ENCODE measurements around the gene TENM3.
"Not testable (repeated sequence)": the region's sequence is repeated elsewhere in the genome, so short reads cannot be mapped to it uniquely, and the experiment has no call there.

TENM3 gene

DNA sequence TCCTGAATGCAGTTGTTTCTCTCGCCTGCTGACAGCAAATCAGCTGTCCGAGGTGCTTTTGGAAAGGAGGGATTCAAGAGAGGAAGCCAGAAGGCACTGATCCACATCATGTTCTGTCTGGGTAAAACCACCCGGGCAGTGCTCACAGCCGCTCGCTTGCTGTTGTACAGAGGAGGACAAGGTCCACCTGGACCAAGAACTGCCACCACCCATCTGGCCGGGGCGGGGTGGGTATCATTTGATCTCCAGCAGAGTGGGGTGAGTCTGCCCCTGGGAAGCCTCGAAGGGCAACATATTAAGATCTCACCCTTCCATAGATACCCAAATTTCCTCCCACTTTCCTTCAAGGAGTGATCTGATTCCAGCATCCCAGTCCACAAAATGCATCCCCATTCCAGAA is 560.9 kb downstream of the TENM3 start:
- DNase-seq = no peak

DNA sequence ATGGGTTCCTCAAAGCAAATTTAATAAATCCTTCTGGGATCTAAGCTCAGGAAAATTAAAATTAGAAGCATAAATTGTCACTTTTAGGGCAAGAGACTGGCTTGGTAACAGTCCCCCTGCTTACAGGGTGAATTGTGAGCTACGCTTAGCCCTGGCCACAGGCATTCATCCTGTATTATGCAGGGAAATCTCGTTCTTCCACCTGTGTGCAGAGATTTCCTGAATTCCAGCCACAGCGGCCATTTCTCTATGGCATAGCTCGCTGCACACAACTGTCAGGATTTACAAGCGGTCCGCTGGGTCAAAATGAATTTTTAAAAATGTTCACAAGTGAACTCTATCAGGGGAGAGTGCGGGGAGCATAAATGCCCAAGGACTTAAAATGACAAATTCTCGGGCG is 562.1 kb downstream of the TENM3 start:
- no peak for DNase-seq

DNA sequence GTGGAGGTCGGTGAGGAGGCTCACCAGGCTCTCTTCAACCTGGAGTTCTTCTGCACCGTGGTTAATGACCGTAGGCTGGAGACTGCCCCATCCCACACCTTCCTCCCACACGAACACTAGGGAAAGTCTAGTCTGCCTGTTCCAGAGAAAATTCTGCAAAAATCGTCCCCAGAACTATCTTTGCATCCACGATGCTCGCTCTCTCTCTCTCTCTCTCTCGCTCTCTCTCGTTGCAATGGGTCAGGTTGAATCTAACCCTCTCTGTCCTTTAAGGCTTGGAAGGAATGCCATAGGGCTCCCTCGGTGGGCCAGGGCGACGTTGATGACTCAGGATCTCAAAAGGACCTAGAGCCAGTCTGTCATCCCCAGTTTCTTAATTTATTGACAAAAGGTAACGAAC is 562.5 kb downstream of the TENM3 start:
- DNase-seq = no peak

DNA sequence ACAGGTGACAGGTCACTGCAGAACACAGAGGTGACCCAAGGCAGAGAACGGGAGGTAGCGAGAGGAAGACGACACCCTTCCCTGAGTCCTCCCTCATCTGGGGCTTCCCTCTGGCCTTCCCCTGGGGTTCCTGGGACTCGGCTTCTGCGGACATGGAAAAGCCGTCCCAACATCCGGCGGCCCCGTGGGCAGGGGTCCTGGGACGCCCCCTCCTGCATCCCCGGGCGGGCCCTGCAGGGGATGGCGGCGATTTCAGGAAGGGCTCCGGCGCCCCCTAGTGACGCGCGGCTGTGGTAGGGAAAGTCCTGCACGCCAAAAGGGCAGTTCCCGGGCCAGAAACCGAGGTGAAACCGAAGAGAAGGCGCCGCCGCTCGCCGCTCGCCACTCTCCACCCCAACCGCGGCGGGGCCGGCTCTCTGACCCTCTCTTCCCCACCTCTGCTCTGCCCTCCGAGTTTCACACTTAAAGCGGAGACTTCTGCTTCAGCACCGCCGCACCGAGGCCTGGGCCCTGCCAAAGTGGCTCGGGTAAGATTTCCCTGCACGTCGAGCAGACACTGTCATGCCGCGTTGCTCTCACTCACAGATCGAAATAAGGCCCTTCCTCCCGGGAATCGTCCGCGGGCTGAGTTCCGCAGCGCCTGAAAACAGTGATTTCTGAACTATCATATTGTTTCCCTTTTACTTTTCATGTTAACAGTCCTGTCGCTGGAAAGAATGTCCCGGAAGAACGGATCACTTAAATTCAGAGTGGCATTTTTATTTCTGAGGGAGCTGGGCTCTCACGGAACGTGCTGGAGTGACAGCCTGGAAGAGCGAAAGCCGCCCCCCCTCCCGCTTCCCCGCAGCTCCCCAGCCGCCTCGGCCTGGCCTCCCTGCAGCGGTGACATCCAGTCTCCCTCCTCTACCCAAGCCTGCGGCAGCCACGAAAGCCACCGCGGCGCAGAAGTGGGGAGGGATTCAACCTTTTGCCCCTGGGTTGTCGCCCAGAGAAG is 563.4 kb downstream of the TENM3 start:
- peak; percentile 56 for DNase-seq

DNA sequence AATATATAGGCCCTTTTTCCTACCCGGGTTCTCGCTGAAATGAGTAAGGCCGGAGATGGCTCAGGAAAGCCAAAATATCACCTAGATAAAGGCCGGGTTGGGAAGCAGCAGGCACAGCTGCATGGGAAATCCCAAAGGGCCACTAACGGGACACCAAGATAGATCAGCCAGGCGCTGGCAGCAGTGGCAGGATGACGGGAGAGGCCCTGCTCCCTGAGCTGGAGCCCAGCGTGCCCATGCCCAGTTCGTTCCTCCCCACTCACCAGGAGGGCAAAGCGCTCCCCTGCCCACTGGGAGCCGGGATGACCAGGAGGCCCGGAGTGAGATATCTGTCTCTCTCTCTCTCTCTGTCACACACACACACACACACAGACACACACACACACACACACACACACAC is 564.1 kb downstream of the TENM3 start:
- no peak for DNase-seq

DNA sequence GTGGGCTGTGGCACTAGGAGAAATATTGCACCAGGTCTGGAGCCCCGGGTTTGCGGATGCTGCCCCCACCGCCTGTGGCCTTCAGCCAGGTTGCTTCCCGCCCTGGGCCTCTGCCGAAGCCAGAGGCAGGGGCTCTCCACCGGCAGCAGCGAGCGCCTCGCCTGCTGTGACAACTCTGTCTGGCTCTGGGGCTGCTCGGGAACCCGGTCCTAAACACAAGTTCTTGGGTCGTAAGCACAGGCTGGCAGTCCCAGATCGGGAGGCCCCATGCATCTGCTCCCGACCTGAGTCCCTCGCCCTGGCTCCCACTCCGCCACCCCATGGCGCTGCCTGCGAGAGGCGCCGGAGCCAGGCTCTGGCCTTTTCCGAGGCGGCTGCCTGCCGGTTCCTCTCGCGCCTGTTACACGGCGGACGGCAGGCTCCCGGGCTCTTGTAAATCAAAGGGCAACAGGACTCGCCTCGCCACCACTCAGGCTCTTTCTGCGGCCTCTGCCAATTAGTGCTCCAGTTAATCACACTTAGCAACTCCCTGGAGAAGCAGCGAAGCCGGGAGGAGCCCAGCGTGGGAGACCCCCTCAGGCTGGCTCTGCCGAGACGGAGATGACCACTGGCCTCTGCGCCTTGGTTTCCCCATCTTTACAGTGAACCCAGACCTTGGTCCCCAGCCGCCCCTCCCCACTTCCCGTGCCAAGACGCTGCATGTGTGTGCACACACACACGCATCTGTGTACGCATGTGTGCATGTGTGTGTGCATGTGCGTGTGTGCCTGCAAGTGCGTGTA is 564.8 kb downstream of the TENM3 start:
- DNase-seq = no peak

DNA sequence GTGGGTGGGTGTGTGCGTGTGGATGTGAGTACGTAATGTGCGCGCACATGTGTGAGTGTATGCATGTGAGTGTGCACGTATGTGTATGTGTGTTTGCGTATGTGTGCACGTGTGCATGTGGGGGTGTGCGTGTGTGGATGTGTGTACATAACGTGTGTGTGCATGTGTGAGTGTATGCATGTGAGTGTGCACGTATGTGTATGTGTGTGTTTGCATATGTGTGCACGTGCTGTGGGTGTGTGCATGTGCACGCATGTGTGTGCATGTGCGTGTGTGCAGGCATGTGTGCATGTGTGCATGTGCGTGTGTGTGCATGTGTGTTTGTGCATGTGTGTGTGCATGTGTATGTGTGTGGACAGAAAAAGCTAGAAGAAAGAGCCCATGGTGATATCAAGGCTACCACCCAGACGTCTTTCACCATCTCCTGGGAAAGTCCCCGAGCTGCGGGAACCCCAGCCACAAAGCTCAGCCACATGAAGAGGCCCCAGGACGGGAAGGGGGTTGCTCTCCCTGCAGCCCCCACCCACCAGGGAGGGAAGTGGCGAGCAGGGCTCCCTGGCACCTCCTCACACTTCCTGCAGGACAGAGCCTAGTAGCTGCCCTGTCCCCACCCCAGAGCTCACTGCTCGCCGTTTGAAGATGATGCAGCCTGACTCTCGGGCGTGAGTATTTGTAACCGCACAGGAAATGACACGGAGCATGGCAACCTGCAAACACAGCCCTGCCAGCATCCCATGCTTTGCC is 565.6 kb downstream of the TENM3 start:
- DNase-seq = peak; percentile 59

DNA sequence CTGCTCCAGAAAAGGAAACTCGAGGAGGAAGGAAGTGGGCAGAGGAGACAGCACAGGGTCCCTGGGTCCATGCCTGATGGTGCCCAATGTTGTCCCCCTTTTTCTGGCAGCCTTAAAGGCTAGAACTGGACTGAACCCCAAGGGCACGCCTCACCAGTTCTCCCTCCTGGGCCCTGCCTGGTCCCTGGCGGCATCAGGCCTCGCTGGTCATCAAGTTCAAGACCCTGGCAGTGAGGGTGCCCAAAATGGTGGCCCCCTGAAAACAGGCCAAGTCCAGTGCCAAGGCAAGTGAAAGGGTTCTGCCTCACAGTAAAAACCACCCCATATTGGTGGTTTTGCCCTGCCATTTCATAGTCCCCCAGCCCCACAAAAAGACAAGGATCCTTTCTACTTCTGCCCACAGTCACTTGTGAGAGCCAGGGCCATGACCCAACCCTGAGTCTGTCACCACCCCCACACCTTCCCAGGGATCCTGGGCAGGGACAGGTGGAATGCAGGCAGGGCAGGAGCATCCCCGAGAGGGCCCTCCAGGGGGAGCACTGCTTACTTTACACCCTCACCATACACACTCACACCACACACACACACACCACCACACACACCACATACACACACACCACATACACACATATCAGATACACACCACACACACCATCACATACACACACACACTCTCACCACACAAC is 566.4 kb downstream of the TENM3 start:
- DNase-seq = no peak

DNA sequence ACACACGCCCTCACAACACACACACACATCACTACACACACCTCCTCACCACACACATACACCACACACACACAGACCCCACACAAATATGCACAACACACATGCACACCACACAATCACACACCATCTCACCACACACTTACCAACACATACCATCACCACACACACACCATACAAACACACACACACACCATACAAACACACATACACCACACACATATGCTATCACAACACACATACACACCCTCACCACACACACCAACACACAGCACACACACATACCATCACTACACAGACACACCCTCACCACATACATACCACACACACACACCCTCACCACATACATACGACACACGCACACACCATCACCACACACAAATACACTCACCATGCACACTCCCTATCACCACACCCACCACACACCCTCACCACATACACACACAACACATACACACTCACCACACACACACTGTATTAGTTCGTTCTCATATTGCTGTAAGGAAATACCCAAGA is 567.0 kb downstream of the TENM3 start:
- no peak for DNase-seq

DNA sequence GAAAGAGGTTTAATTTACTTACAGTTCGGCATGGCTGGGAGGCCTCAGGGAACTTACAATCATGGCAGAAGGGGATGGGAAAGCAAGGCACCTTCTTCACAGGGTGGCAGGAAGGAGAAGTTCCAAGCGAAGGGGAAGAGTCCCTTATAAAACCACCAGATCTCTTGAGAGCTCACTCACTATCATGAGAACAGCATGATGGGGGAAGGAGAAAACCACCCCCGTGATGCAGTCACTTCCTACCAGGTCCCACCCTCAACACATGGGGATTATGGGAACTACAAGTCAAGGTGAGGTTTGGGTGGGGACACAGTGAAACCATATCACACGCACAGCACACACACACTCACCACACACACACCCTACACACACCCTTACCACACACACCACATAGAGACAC is 569.7 kb downstream of the TENM3 start:
- DNase-seq = no peak

DNA sequence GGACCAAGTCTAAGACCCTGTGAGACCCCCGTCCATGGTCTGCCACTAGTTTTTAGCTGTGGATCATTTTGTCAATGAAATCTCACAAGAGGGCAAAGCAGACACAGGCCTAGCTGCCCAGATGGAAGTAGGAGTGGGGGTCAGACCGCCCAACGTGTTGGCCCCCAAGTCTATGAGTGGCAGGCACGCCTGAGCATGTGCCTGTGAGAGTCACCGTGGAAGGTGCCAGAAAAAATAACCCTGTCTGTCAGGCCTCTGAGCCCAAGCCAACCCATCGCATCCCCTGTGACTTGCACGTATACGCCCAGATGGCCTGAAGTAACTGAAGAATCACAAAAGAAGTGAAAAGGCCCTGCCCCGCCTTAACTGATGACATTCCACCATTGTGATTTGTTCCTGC is 570.9 kb downstream of the TENM3 start:
- DNase-seq = not testable (repeated sequence)

DNA sequence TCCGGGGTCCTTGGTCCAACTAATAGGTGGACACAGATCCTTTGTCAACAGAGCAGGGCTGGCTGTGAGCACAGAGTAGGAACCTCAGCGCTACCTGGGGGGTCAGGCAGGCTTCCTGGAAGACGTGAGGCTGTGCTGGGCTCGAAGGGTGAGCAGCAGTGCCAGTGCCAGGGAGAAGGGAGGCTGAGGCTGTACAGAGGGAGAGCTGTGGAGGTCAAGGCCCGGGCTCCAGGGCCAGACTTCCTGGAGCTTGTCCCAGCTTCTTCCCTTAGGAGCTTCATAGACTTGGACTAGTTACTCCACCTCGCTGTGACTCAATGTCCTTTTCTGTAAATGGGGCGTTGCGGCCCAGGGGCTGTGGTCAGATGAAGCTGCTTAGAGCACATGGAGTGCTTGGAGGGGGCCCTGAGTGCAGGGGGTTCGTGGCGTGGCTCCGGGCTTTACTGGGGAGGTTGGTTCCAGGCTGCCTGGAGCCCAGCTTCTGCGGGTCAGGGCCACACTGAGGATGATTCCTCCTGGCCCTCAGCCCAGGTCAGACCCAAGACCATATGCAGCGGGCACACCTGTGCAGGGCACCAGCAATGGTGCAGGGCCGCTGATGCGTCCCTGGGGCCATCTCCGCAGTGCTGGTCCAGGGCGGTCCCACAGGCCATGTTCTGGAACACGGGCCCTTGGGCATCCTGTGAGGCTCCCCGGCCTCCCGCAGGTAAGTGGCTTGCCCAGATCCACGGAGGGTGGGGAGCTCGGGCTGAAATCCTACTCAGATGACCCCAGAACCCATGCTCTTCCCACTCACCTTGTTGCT is 575.9 kb downstream of the TENM3 start:
- DNase-seq = no peak

DNA sequence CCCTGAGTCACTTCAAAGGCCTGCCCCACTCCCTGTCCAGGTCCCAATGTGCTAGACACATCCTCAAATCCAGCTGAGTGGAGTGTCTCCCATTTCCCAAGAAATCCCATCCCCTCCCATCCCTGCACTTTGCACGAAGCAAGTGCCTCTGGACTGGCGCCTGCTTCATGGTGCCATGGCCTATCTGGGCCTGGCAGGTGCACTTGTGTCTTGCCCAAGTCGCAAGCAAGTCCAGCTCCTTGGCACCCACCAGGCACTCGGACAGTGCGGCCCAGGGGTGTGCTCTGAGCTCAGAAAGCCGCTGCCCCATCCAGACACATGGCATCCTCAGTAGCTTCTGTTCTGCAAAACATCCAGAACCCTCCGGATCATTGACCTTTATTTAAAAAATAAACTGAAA is 576.5 kb downstream of the TENM3 start:
- DNase-seq = no peak

DNA sequence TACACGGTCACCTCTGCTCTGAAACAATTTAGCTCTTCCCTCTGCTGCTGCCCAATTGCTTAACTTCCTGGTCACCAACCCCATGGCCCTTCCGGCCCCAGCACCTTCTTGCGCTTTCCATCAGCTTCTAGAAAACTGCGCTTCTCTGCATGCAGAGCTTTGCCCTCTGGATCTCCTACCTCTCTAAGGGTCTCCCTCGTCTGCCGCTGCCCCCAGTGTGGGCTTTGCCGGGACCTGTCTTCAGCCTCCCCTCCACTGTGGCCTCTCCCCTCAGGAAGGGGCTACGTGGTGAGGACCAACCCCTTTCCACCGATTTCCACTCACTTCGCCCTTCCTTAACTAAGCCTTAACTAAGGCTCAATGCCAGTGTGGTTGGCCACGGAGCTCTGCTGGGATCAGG is 579.4 kb downstream of the TENM3 start:
- no peak for DNase-seq

DNA sequence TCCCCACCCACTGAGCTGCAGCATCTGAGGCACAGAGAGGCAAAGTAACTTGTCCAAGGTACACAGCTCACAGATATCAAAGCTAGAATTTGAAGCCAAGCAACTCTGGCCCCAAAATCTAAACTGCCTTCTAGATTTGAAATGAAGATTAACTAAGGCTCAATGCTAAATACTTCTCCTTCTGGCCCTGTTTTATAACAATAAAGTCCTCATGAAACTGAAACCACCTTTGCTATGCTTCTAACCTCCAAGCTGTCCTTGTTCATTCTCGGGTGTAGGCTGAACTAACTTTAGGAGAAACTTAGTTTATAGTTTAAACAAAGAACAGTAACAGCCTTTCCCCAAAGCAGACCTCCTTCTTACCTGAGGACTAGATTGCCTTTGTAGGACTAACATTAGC is 580.4 kb downstream of the TENM3 start:
- no peak for DNase-seq

DNA sequence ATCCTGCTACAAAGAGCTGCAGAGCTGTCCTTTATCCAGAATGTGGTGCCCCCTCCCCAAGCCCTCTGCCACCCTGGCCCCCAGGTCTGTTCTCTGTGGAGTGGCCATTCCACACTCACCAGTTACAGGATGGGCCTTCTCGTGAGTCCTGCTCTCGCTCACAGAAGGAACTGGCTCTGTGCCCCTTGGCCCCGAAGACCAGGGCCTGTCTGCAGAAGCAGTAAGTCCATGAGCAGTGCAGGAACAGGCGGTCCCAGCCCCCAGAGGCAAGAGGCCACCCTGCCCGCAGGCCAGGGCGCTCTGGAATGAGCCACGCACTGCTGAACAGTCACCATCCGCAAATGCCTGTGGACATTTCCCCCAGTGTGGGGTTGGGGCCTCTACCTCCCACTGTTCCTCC is 581.8 kb downstream of the TENM3 start:
- DNase-seq = no peak

DNA sequence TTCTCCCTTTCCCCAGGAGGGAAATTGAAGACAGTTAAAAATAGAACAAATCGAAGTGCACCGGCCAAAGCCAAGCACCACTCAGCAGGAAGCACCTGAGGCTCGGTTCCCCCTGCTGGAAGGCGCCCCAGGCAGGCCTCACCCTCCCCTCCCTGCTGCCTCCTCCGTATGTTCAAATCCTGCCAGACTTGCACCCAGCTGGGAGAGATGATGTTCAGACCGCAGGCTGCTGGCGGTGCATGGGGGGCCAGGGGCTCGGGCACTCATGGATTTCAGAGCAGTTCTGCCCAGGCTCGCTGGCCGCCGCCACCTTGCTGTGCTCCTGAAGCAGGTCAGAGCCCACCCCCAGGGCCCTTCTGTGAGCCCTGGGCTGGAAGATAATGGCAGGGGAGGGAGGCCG is 582.6 kb downstream of the TENM3 start:
- no peak for DNase-seq

DNA sequence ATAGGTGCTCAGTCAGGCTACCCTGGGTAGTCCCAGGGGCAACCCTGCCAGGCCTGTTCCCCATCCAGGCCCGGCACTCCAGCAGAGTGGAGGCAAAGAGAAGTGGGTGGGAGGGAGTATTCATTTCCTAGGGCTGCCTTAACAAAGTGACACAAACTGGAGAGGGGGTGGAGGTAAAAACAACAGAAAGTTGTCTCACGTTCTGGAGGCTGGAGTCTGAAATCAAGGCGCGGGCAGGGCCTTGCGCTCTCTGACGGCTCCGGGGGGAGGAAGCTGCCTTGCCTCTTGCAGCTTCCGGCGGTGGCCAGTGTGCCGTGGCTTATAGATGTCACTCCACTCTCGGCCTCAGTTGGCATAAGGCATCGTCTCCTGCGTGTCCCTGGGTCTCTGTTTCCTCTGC is 583.2 kb downstream of the TENM3 start:
- no peak for DNase-seq

DNA sequence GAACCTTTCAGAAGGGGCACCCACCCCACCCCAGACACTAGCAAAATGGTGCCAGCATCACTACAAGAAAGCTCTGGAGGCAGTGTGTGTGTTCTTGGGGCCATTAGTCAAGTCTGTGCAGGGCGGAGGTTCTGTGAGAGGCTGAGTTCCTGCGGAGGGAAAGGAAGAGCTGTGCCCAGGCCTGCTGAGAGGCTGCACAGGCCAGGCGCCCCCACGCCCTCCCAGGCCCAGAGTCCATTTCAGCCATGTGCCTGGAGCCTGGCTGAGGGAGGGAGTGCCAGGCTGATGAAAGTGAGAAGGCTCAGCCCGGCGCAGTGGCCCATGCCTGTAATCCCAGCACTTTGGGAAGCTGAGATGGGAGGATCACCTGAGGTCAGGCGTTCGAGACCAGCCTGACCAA is 584.0 kb downstream of the TENM3 start:
- no peak for DNase-seq

DNA sequence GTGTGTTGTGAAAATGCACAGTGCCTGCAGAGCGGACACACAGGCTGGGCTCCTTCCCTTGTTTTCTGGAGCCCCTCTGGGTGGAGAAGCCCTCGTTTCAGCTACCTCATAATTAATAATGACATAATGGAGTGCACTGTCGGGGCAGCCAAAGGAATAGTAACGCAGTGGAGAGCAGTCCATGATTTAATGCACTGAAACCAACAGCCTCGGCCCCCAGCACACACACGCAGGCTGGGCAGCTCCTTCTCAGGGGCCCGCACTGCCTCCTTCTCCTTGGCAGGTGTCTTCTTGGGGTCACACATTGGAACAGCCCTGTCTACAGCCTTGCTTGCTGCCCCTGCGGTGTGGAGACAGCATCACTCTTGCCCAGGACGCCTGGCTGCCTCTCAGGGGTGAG is 584.8 kb downstream of the TENM3 start:
- DNase-seq = no peak

DNA sequence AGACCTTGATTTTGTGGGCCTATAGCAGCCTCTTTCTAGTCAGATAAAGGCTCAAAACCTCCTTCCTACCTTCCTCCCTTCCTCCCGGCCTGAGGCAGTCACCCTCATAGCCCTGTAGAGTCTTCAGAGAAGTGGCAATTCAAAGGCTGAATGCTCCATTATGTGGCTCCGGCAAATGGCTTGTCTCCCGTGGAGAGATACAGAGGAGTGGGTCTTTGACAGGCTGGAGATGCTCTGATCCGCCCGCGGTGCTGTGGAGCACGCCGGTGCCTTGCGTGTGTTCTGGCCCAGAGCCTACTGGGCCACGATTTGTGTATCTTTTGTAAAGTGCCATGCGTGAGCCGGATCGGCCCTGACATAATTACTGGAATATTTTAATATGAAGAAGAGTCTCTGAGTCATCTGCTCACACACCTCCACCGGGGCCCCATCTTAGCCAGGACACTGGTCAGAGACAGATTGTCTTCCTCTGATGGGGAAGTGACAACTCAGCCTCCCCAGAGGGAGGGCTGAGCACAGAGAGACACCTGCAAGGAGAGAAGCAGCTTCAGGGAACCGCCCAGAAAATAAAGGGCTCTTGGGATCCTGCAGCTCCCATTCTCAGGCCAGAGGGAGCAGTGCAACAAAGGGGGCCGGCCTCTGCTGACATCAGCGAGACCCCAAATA is 585.3 kb downstream of the TENM3 start:
- no peak for DNase-seq
